ENCODE results near the gene SMIM27.
"Not testable (repeated sequence)": the region's sequence is repeated elsewhere in the genome, so short reads cannot be mapped to it uniquely, and the experiment has no call there.

Gene SMIM27, protein sequence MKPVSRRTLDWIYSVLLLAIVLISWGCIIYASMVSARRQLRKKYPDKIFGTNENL

GRCh38 chr9:32552172-32552872, at the start of gene SMIM27, which contains the start of gene TOPORS:
Gene SMIM27 (plus strand): TSS chr9:32552327. CDS start chr9:32552435, 108 bp downstream.
Gene TOPORS (minus strand): TSS chr9:32552586. CDS start chr9:32552436, 150 bp downstream.
- DNase-seq (ENCODE audit: low read depth in 3 of 3, low spot score in 1 of 3) = peak; percentile 62 to 90 (median 75)

- no peak for DNase-seq (ENCODE audit: low read depth in 3 of 3, low spot score in 1 of 3)
Measured at GRCh38 chr9:32502464-32502863, 49.7 kb upstream of the SMIM27 start.

- DNase-seq (ENCODE audit: low read depth in 3 of 3, low spot score in 1 of 3) = no peak
Measured at GRCh38 chr9:32503008-32503407, 49.1 kb upstream of the SMIM27 start.

DNA sequence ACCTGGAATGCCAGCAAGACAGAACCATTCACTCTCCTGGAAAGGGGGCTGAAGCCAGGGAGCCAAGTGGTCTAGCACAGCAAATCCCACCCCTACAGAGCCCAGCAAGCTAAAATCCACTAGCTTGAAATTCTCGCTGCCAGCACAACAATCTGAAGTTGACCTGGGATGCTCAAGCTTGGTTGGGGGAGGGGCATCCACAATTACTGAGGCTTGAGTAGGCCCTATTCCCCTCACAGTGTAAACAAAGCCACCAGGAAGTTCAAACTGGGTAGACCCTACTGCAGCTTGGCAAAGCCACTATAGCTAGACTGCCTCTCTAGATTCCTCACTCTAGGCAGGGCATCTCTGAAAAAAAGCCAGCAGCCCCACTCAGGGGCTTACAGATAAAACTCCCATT, 43.4 kb upstream of the SMIM27 start:
- no peak for DNase-seq (ENCODE audit: low read depth in 3 of 3, low spot score in 1 of 3)

GRCh38 chr9:32516241-32516640, 35.9 kb upstream of the SMIM27 start:
- DNase-seq (ENCODE audit: low read depth in 3 of 3, low spot score in 1 of 3) = no peak

DNA sequence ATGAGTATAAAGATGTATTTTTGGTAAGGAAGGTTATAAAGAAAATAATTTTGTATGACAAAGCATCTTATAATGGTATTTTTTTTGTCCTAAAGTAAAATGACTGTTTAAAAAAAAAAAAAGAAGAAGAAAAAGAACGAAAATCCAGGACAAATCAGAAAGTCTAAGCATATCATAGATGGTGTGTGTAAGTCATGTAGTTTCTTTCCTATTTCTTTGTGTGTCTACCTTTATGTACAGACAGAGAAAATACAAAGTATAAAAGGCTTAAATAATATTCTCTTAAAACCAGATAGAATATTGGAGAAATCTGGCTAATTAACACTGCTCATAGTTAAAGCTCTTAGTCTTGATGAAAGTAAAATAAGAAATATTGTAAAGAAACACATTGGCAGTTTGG, 33.9 kb upstream of the SMIM27 start:
- DNase-seq (ENCODE audit: low read depth in 3 of 3, low spot score in 1 of 3) = no peak

- DNase-seq (ENCODE audit: low read depth in 3 of 3, low spot score in 1 of 3) = no peak
Measured at GRCh38 chr9:32523910-32524309, 28.2 kb upstream of the SMIM27 start.

DNA sequence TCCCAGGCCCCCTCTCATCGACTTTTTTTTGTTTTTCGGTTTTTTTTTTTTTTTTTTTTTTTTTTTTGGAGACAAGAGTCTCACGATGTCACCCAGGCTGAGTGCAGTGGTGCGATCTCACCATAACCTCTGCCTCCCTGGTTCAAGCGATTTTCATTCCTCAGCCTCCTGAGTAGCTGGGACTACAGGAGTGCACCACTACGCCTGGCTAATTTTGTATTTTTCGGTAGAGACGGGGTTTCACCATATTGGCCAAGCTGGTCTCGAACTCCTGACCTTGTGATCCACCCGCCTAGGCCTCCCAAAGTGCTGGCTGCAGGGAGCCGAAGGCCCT, 27.6 kb upstream of the SMIM27 start:
- DNase-seq (ENCODE audit: low read depth in 3 of 3, low spot score in 1 of 3) = not testable (repeated sequence)

- no peak for DNase-seq (ENCODE audit: low read depth in 3 of 3, low spot score in 1 of 3)
Measured at GRCh38 chr9:32524892-32525708, 27.0 kb upstream of the SMIM27 start.

DNA sequence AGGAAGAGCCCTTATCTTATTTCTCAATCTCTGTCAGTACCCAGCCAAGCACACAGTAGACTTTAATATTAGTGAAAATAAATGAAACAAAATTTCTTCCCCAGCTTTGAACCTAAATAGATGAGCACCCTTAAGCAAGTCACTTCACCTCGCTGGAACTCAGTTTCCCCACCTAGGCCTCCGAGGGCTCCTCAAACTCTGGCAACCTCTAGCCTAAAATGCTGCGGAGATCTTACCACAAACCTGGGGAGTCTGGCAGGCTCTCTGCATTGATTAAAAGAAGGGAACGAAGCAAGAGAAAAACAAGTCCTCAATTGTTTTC, 26.5 kb upstream of the SMIM27 start:
- no peak for DNase-seq (ENCODE audit: low read depth in 3 of 3, low spot score in 1 of 3)

- DNase-seq (ENCODE audit: low read depth in 3 of 3, low spot score in 1 of 3) = peak; percentile 49 to 58 (median 58)
Measured at GRCh38 chr9:32526041-32526706, 26.0 kb upstream of the SMIM27 start, which contains the start of gene RIGI. Gene RIGI (minus strand): TSS chr9:32526196. CDS start chr9:32526166, 30 bp downstream.

- DNase-seq (ENCODE audit: low read depth in 3 of 3, low spot score in 1 of 3) = no peak
Measured at GRCh38 chr9:32526707-32527048, 25.4 kb upstream of the SMIM27 start.

DNA sequence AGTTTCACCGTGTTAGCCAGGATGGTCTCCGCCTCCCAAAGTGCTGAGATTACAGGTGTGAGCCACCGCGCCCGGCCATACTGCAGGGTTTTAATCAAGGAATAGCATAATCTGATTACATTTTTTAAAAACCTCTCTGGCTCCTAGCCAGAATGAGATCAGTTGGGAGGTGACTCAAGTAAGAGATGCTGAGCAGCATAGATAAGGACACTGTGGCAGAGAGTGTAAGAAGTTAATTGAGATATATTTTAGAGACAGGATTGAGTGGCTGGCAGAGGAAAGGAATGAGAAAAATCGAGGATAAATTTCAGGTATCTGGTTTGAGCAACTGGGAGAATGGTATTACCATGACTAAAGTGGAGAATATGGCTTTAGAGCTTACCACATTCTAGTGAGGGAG, 18.8 kb upstream of the SMIM27 start:
- DNase-seq (ENCODE audit: low read depth in 3 of 3, low spot score in 1 of 3) = no peak

GRCh38 chr9:32533816-32534215, 18.3 kb upstream of the SMIM27 start:
- no peak for DNase-seq (ENCODE audit: low read depth in 3 of 3, low spot score in 1 of 3)

- no peak for DNase-seq (ENCODE audit: low read depth in 3 of 3, low spot score in 1 of 3)
Measured at GRCh38 chr9:32543047-32543446, 9.1 kb upstream of the SMIM27 start.

GRCh38 chr9:32545884-32546283, 6.2 kb upstream of the SMIM27 start:
- no peak for DNase-seq (ENCODE audit: low read depth in 3 of 3, low spot score in 1 of 3)

DNA sequence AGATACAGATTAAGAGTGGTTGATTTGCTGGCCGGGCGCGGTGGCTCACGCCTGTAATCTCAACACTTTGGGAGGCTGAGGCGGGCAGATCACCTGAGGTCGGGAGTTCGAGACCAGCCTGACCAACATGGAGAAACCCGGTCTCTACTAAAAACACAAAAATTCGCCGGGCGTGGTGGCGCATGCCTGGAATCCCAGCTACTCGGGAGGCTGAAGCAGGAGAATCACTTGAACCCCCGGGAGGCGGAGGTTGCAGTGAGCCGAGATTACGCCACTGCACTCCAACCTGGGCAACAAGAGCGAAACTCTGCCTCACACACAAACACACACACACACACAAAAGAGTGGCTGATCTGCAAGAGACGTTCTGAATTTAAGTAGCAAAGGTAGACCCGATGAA, 3.9 kb upstream of the SMIM27 start:
- not testable (repeated sequence) for DNase-seq (ENCODE audit: low read depth in 3 of 3, low spot score in 1 of 3)

DNA sequence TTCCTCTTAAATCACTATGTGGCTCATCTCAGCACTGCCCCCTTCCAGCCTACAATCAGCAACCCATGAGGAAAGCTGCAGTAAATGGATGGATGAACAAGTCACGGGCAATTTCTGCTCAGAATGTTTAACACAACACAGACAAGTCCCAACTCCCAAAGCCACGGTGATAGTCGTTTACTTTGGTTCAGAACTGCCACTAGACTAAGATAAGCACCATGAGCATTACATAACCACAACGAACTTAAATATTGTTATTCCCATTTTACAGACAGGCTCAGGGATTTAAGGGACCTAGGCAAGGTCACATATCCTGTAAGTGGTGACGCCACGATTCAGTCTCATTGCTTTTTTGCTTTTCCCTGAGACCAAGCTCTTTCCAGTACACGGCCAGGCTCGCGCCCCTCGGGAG, 2.0 kb upstream of the SMIM27 start:
- DNase-seq (ENCODE audit: low read depth in 3 of 3, low spot score in 1 of 3) = no peak

DNA sequence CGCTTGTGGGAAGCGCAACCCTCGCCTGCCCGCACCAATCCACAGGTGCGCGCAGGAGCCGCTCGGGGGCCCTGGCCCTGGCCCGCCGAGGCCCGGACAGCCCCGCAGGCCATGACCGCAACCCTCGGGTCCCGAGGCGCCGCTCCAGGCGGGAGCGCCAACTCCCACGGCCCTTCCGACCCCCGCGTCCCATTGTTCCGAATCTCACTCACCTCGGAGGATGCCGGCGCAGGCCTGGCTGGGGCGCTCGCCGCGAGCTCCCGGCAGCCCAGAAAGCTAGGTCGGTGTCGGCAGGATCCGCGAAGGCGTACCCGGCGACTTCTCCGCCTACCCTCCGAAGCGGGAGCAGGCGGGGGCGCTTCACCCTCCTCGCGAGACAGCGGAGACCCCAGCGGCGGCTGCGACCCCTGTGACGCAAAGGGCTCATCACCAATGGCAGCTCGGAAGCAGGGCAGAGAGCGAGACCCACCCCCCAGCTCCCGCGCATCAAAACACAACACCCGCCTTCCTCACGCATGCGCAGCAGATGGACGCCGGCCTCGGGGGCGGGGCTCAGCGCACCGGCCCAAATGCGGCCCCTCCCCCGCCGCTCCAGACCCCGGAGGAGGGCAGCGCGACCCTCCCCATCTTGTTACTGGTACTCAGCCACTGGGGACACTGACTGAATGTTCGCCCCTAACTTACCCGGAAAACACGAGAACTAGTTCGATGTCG, 1.4 kb upstream of the SMIM27 start:
- peak; percentile 88 for DNase-seq (ENCODE audit: low read depth in 3 of 3, low spot score in 1 of 3)

GRCh38 chr9:32551276-32552051, 663 bp upstream of the SMIM27 start:
- peak in 1 of 3 donors; percentile 31 for DNase-seq (ENCODE audit: low read depth in 3 of 3, low spot score in 1 of 3)

DNA sequence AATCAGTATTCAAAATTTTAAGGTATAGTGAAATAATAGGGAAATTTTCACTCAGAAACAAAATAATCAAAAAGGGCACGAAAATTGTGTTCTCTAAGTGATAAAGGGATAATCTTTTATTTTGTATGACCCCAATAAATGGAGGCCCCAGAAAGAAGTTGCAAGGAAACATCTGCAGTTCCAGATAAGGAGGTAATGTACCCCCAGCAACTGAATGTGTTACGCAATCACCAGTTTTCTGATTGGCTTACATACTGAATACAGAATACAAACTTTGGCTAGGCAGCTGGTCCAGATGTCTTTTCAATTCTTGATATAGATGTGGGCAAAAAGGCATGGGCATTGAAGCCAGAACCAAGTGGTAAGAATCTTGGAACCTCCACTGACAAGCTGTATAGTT, 2.0 kb downstream of the SMIM27 start:
- no peak for DNase-seq (ENCODE audit: low read depth in 3 of 3, low spot score in 1 of 3)

Measured in stimulated activated CD4-positive, alpha-beta T cell treated with anti-CD3 and anti-CD28 coated beads, TNF-alpha, amount 100 ng/mL, for 1 hour (primary cell).